Uterus (tissue), 4 donors: ENCODE measurements around the gene SMC1A. TPM values are rescaled to one million over a fixed set of nuclear protein-coding genes. Genes with fewer than 3 reads are reported as not detected.
A peak's percentile ranks its signal among the peaks of the same experiment; 100 is the strongest.

Experiments used
- DNase-seq, 2 donors: peaks; one replicate each; pipeline ENCODE4 v3.0.0-alpha.2; 2019 to 2020
- H3K27ac ChIP-seq, 2 donors: fragments of 200-600 bp; sonication (generic); 1 replicate in 1 of 2; 2 replicates in 1 of 2; pipeline ENCODE4 v1.5.1; 2016 to 2018
- H3K27me3 ChIP-seq, 2 donors: fragments of 200-600 bp; sonication (generic); one replicate each; pipeline ENCODE4 v1.5.1; 2018 to 2019; ENCODE audit warnings: control low read depth in 1 of 2
- H3K36me3 ChIP-seq, 2 donors: fragments of 200-600 bp; sonication (generic); one replicate each; pipeline ENCODE4 v1.5.1; 2019; ENCODE audit warnings: control low read depth in 1 of 2
- H3K4me1 ChIP-seq, 2 donors: fragments of 200-600 bp; sonication (generic); one replicate each; pipeline ENCODE4 v1.5.1; 2018 to 2019; ENCODE audit warnings: control low read depth in 1 of 2
- H3K4me3 ChIP-seq, 2 donors: fragments of 200-600 bp; sonication (generic); 1 replicate in 1 of 2; 2 replicates in 1 of 2; pipeline ENCODE4 v1.5.1; 2018 to 2019; ENCODE audit warnings: mild to moderate bottlenecking in 1 of 2
- H3K9me3 ChIP-seq, 2 donors: fragments of 200-600 bp; sonication (generic); one replicate each; pipeline ENCODE4 v1.5.1; 2019; ENCODE audit warnings: control low read depth in 1 of 2
- CTCF ChIP-seq, 4 experiments: fragments of 200-600 bp in 2 of 4; fragments of 450-650 bp in 2 of 4; sonication (generic) in 2 of 4; IDR thresholded peaks; one replicate each; pipeline ENCODE4 v1.5.1; 2016 to 2019; ENCODE audit warnings: antibody characterized with exemption in 4 of 4, mild to moderate bottlenecking in 2 of 4, moderate library complexity in 1 of 4
- POLR2A ChIP-seq, 2 donors: fragments of 450-650 bp; IDR thresholded peaks; one replicate each; pipeline ENCODE4 v1.6.1; 2016; ENCODE audit warnings: antibody characterized with exemption in 2 of 2, mild to moderate bottlenecking in 1 of 2, moderate library complexity in 1 of 2
- intact Hi-C: fragments of 100-400 bp; cut with DNase I; formaldehyde crosslinking; loops from one replicate; pipeline ENCODE4 v1.15.1; 2023; ENCODE audit warnings: low total_unique reads
- total RNA-seq, 4 donors: library from RNA; depleted of rRNA in 3 of 4; stranded (reverse); fragments of >200 nt in 3 of 4; gene quantifications; one replicate each; pipeline versions ENCODE4 v1.1.0 to v1.2.4, GENCODE V29; 2014 to 2023
- donor health status: DM: yes; HTN: yes; CAD: no.

Gene SMC1A
- total RNA-seq, 4 donors from 2014 or later, result 34.8 to 85.5 (median 40.8) TPM

GRCh38 chrX:53441531-53442321, 19.3 kb upstream of the SMC1A start:
- DNase-seq, result peak; percentile 66 to 70
- Histone ChIP-seq H3K27me3 (no peaks in the 10 kb centered on the region), H3K27ac (peak overlapping the region; percentile 39 to 72), H3K4me1 (no peaks in the 10 kb centered on the region), H3K4me3 (peak overlapping the region; percentile 2 to 26), H3K9me3 (no peaks in the 10 kb centered on the region), H3K36me3 (no peaks in the 10 kb centered on the region)
- intact Hi-C loops, result no loop called here
- TF ChIP-seq POLR2A (IDR thresholded peaks at IDR 0.05) (no peak), CTCF (IDR thresholded peaks at IDR 0.05) (no peak)

- intact Hi-C loops, result no loop called here
- H3K4me1 ChIP-seq, result no peaks in the 10 kb centered on the region
Measured at GRCh38 chrX:53440621-53441517, 18.4 kb upstream of the SMC1A start.

GRCh38 chrX:53440101-53440500, 17.6 kb upstream of the SMC1A start:
- TF ChIP-seq CTCF (IDR thresholded peaks at IDR 0.05), result no peak
- TF ChIP-seq POLR2A (IDR thresholded peaks at IDR 0.05), result no peak
- no peaks in the 10 kb centered on the region for H3K36me3 ChIP-seq
- H3K9me3 ChIP-seq, result no peaks in the 10 kb centered on the region
- H3K27me3 ChIP-seq, result no peaks in the 10 kb centered on the region
- no peak for DNase-seq
- peak overlapping the region; percentile 54 to 72 for H3K27ac ChIP-seq
- peak overlapping the region in 1 of 2 donors; percentile 26 for H3K4me3 ChIP-seq
- H3K4me1 ChIP-seq, result no peaks in the 10 kb centered on the region
- intact Hi-C loops, result no loop called here

More at GRCh38 chrX:53440621-53441517, 18.4 kb upstream of the SMC1A start:
- Histone ChIP-seq H3K36me3 (no peaks in the 10 kb centered on the region), H3K27ac (peak overlapping the region; percentile 54 to 72), H3K27me3 (no peaks in the 10 kb centered on the region), H3K9me3 (no peaks in the 10 kb centered on the region), H3K4me3 (peak overlapping the region; percentile 2 to 26)
- TF ChIP-seq POLR2A (IDR thresholded peaks at IDR 0.05) (peak in 1 of 2 donors; percentile 25), CTCF (IDR thresholded peaks at IDR 0.05) (no peak)
- DNase-seq, result peak; percentile 75 to 83

- no peak overlapping the region for H3K4me3 ChIP-seq
- no peak overlapping the region for H3K27ac ChIP-seq
- H3K4me1 ChIP-seq, result no peaks in the 10 kb centered on the region
- TF ChIP-seq POLR2A (IDR thresholded peaks at IDR 0.05) (no peak), CTCF (IDR thresholded peaks at IDR 0.05) (no peak)
- DNase-seq, result no peak
- H3K36me3 ChIP-seq, result no peaks in the 10 kb centered on the region
- H3K9me3 ChIP-seq, result no peaks in the 10 kb centered on the region
- H3K27me3 ChIP-seq, result no peaks in the 10 kb centered on the region
- intact Hi-C loops, result no loop called here
Measured at GRCh38 chrX:53438832-53439230, 16.4 kb upstream of the SMC1A start.
